OCI-LY1 (cell line): Measurements from ENCODE around the gene H1-8.

Experiments
- H2AFZ ChIP-seq: fragments of 200-600 bp; sonication (generic), shearing (Covaris generic); 2 replicates; pipeline ENCODE4 v1.6.0; 2014; ENCODE audit warnings: antibody characterized with exemption, mild to moderate bottlenecking, low read length
- H3F3A ChIP-seq: fragments of 200-600 bp; sonication (generic), shearing (Covaris generic); 2 replicates; pipeline ENCODE4 v1.6.0; 2014; ENCODE audit warnings: mild to moderate bottlenecking, antibody characterized with exemption, low read length, moderate library complexity; ENCODE audit not compliant: insufficient read depth
- H3K27ac ChIP-seq: fragments of 200-600 bp; sonication (generic); 2 replicates; pipeline ENCODE4 v1.5.1; 2014; ENCODE audit warnings: low read length, mixed run types, mild to moderate bottlenecking, low read depth; ENCODE audit not compliant: poor library complexity, severe bottlenecking
- H3K27me3 ChIP-seq: fragments of 200-600 bp; sonication (generic); 2 replicates; pipeline ENCODE4 v1.6.0; 2014; ENCODE audit warnings: antibody characterized with exemption, mild to moderate bottlenecking, low read length, moderate library complexity; ENCODE audit not compliant: insufficient read depth
- H3K36me3 ChIP-seq: fragments of 200-600 bp; sonication (generic); 2 replicates; pipeline ENCODE4 v1.6.1; 2014; ENCODE audit warnings: mild to moderate bottlenecking, antibody characterized with exemption, low read length, moderate library complexity, mixed read lengths; ENCODE audit not compliant: insufficient read depth
- H3K4me1 ChIP-seq: fragments of 200-600 bp; sonication (generic); 2 replicates; pipeline ENCODE4 v1.5.1; 2014; ENCODE audit warnings: mild to moderate bottlenecking, low read length, moderate library complexity; ENCODE audit not compliant: insufficient read depth, severe bottlenecking
- H3K4me2 ChIP-seq: fragments of 200-600 bp; sonication (generic), shearing (Covaris generic); 2 replicates; pipeline ENCODE4 v1.6.1; 2014; ENCODE audit warnings: low read length
- H3K4me3 ChIP-seq: fragments of 200-600 bp; sonication (generic); 2 replicates; pipeline ENCODE4 v1.5.1; 2014; ENCODE audit warnings: low read length, low read depth, mild to moderate bottlenecking, mixed read lengths; ENCODE audit not compliant: poor library complexity, severe bottlenecking
- H3K79me2 ChIP-seq: fragments of 200-600 bp; shearing (Covaris generic); 2 replicates; pipeline ENCODE4 v1.6.1; 2016; ENCODE audit warnings: mixed run types, low read length, mixed read lengths; ENCODE audit not compliant: insufficient read depth
- H3K9ac ChIP-seq: fragments of 200-600 bp; sonication (generic), shearing (Covaris generic); 2 replicates; pipeline ENCODE4 v1.6.1; 2014; ENCODE audit warnings: mild to moderate bottlenecking, low read length, mixed read lengths
- H3K9me2 ChIP-seq: fragments of 200-600 bp; sonication (generic), shearing (Covaris generic); 2 replicates; pipeline ENCODE4 v1.6.1; 2014; ENCODE audit warnings: low read depth, mild to moderate bottlenecking, low read length, mixed read lengths
- H3K9me3 ChIP-seq: fragments of 200-600 bp; shearing (Covaris generic); 2 replicates; pipeline ENCODE4 v1.6.1; 2014; ENCODE audit warnings: low read length, mixed read lengths
- H4K20me1 ChIP-seq: fragments of 200-600 bp; sonication (generic), shearing (Covaris generic); 2 replicates; pipeline ENCODE4 v1.6.0; 2016; ENCODE audit warnings: mild to moderate bottlenecking, low read length; ENCODE audit not compliant: insufficient read depth
- CTCF ChIP-seq: fragments of 200-600 bp; sonication (generic), shearing (Covaris generic); IDR thresholded peaks from 2 replicates; pipeline ENCODE4 v1.5.1; 2017; ENCODE audit warnings: mild to moderate bottlenecking, antibody characterized with exemption, low read length, moderate library complexity, mixed read lengths
- EZH2 ChIP-seq: fragments of 200-600 bp; sonication (generic), shearing (Covaris generic); IDR thresholded peaks from 2 replicates; pipeline ENCODE4 v1.8.0; 2017; ENCODE audit warnings: borderline replicate concordance, mixed run types, mild to moderate bottlenecking, antibody characterized with exemption, low read length, moderate library complexity, mixed read lengths

H1-8 gene

DNA sequence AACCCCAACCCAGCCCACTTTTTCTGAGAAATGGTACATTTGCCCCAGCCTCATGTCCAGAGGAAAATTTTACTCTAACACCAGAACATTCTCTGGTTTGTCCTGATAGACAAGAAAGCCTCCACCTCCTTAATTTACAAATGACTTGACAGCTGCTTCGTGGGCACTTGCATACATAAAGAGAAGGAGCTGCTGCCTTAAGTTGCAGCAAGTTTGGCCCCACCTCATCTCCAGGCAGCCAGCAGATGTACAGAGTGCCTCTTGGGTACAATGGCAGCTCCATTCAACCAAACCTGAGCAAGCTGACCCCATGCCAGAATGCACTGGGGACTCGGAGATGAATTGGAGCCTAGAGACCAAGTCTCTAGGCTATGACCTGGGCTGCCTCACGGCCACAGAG is 6.2 kb upstream of the H1-8 start:
- TF ChIP-seq CTCF (no peak), EZH2 (no peak)
- H3K27me3 ChIP-seq: 0 out of 2 replicates have a peak, but pooled peaks cover 12% of the 10 kb centered on the region
- H3K4me1 ChIP-seq: no peaks in the 10 kb centered on the region
- H3F3A ChIP-seq: no peaks in the 10 kb centered on the region
- H3K36me3 ChIP-seq: no peaks in the 10 kb centered on the region
- no peak overlapping the region for H3K4me3 ChIP-seq
- H2AFZ ChIP-seq: no peak overlapping the region
- H3K9me2 ChIP-seq: no peaks in the 10 kb centered on the region
- H3K79me2 ChIP-seq: no peaks in the 10 kb centered on the region
- no peak overlapping the region for H3K4me2 ChIP-seq
- H4K20me1 ChIP-seq: no peaks in the 10 kb centered on the region
- no peak overlapping the region for H3K9ac ChIP-seq
- H3K27ac ChIP-seq: no peak overlapping the region
- H3K9me3 ChIP-seq: no peaks in the 10 kb centered on the region

DNA sequence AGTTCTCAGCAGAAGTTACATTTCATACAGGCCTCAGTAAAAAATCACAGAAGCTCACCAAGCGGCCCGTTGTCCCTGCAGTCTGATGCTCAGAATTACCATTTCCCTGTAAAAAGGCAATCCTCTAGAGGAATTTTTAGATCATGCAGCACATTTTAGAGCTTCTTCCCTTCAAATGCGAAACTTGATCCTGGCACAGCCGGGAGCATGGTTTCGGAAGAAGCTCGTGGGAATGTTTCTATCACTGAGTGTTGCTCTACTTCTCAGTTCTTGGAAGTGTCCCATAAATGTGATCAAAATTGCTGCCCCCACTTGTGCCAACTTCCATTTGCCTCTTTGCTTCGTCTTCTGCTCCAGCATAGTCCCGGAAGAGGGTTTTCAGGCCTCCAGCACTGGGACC is 3.8 kb upstream of the H1-8 start:
- Histone ChIP-seq H3F3A (no peaks in the 10 kb centered on the region), H3K4me1 (no peaks in the 10 kb centered on the region), H3K9ac (no peak overlapping the region)

DNA sequence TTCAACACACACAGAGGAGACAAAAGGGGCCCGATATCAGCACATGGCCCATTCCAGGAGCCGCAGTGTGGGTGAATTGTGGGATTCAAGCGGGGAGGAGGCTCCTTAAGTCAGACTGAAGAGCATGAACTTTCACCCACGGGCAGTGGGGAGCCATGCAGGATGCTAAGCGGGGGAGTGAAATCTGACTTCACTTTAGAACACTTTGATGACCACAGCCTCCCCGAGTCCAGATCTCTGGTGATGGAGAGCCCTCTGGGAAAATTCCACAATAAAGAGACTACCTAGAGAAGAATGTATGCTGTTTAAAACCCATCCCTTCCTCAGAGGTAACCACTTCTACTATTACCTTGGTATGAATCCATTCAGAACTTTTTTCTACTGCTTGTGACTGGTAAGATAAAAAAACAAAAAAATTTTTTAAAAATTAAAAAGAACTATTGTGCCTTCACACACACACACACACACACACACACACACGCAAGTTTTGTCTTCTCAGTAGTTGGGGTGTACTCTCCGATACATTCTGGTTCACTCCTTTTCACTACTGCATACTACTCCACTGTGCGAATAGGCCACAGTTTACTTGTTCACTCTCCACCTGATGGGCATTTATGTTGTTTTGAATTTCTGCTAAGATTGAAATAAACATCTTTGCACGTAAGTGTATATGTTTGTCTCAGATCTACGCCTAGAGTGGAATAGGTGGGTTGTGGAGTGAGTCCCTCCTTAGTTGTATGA is 2.0 kb upstream of the H1-8 start:
- no peaks in the 10 kb centered on the region for H3K9me3 ChIP-seq
- no peaks in the 10 kb centered on the region for H3F3A ChIP-seq
- peaks cover 4% of the 10 kb centered on the region; the same call in 1 of the 2 replicates for H3K27me3 ChIP-seq
- H3K4me2 ChIP-seq: no peak overlapping the region
- no peak overlapping the region for H3K9ac ChIP-seq
- no peak overlapping the region for H3K4me3 ChIP-seq
- H4K20me1 ChIP-seq: no peaks in the 10 kb centered on the region
- no peak for TF ChIP-seq CTCF
- no peak for TF ChIP-seq EZH2
- no peaks in the 10 kb centered on the region for H3K79me2 ChIP-seq
- no peaks in the 10 kb centered on the region for H3K9me2 ChIP-seq
- no peak overlapping the region for H3K27ac ChIP-seq
- no peaks in the 10 kb centered on the region for H3K36me3 ChIP-seq
- H2AFZ ChIP-seq: no peak overlapping the region
- no peaks in the 10 kb centered on the region for H3K4me1 ChIP-seq

More for the DNA sequence above, 3.8 kb upstream of the H1-8 start:
- Histone ChIP-seq H3K27ac (no peak overlapping the region), H2AFZ (no peak overlapping the region), H3K9me3 (no peaks in the 10 kb centered on the region), H3K4me3 (no peak overlapping the region), H4K20me1 (no peaks in the 10 kb centered on the region), H3K79me2 (no peaks in the 10 kb centered on the region), H3K4me2 (no peak overlapping the region), H3K9me2 (no peaks in the 10 kb centered on the region), H3K27me3 (0 out of 2 replicates have a peak, but pooled peaks cover 4% of the 10 kb centered on the region), H3K36me3 (no peaks in the 10 kb centered on the region)
- TF ChIP-seq CTCF (no peak), EZH2 (no peak)
